Mesothelial cell of epicardium (in vitro differentiated cells): ENCODE measurements around the gene STAT4. TPM values are rescaled to one million over a fixed set of nuclear protein-coding genes. Genes with fewer than 3 reads are reported as not detected.
"Not testable (repeated sequence)": the region's sequence is repeated elsewhere in the genome, so short reads cannot be mapped to it uniquely, and the experiment has no call there.

Experiments
- DNase-seq, 2 experiments: peaks; one replicate each; pipeline ENCODE4 v3.0.0; 2021; ENCODE audit warnings: low spot score in 2 of 2; ENCODE audit not compliant: unreplicated experiment in 2 of 2
- H3K27ac Mint-ChIP-seq: 2 replicates; pipeline ENCODE4 v1.8.0; 2021; ENCODE audit warnings: mixed read lengths
- H3K27me3 Mint-ChIP-seq: 2 replicates; pipeline ENCODE4 v1.8.0; 2021; ENCODE audit warnings: low read depth, mixed read lengths
- H3K36me3 Mint-ChIP-seq: 2 replicates; pipeline ENCODE4 v1.8.0; 2021; ENCODE audit warnings: mixed read lengths
- H3K4me1 Mint-ChIP-seq: 2 replicates; pipeline ENCODE4 v1.8.0; 2021; ENCODE audit warnings: mixed read lengths
- H3K4me3 Mint-ChIP-seq: 2 replicates; pipeline ENCODE4 v1.8.0; 2021; ENCODE audit warnings: mild to moderate bottlenecking, moderate library complexity, mixed read lengths
- H3K9me3 Mint-ChIP-seq: 2 replicates; pipeline ENCODE4 v1.8.0; 2021; ENCODE audit warnings: mixed read lengths
- CTCF ChIP-seq: fragments of 200-600 bp; sonication (generic); IDR thresholded peaks from one replicate; pipeline ENCODE4 v1.5.0; 2021; ENCODE audit warnings: antibody characterized with exemption; ENCODE audit not compliant: unreplicated experiment
- total RNA-seq: library from RNA; stranded (reverse); gene quantifications from 3 replicates; pipeline ENCODE4 v1.2.1, GENCODE V29; 2021

Gene STAT4
- total RNA-seq, 1 donor from 2014 or later, result 2.4 TPM

- Mint-ChIP-seq H3K27ac (no peak overlapping the region), H3K9me3 (no peaks in the 10 kb centered on the region), H3K4me3 (no peak overlapping the region), H3K27me3 (no peaks in the 10 kb centered on the region), H3K36me3 (peaks cover 77% of the 10 kb centered on the region), H3K4me1 (no peaks in the 10 kb centered on the region)
- no peak for TF ChIP-seq CTCF
- no peak for DNase-seq
Observed at GRCh38 chr2:190996947-190997346, 153.8 kb downstream of the STAT4 start.

- Mint-ChIP-seq H3K4me3 (no peak overlapping the region), H3K36me3 (peaks cover 77% of the 10 kb centered on the region), H3K9me3 (no peaks in the 10 kb centered on the region), H3K4me1 (no peaks in the 10 kb centered on the region), H3K27ac (no peak overlapping the region), H3K27me3 (no peaks in the 10 kb centered on the region)
- TF ChIP-seq CTCF, result no peak
- no peak for DNase-seq
Observed at GRCh38 chr2:190996338-190996946, 154.4 kb downstream of the STAT4 start.

GRCh38 chr2:190995315-190995714 lies 155.5 kb downstream of the STAT4 start:
- H3K4me3 Mint-ChIP-seq, H3K27ac Mint-ChIP-seq, H3K27me3 Mint-ChIP-seq, H3K9me3 Mint-ChIP-seq, DNase-seq, H3K4me1 Mint-ChIP-seq: not testable (repeated sequence)
- H3K36me3 Mint-ChIP-seq, result peaks cover 75% of the 10 kb centered on the region

- H3K27me3 Mint-ChIP-seq, result no peaks in the 10 kb centered on the region
Observed at GRCh38 chr2:190994148-190994547, 156.6 kb downstream of the STAT4 start.

GRCh38 chr2:190993292-190993643 lies 157.5 kb downstream of the STAT4 start:
- Mint-ChIP-seq H3K9me3 (no peaks in the 10 kb centered on the region), H3K27ac (no peak overlapping the region), H3K4me3 (no peak overlapping the region), H3K27me3 (no peaks in the 10 kb centered on the region), H3K4me1 (no peaks in the 10 kb centered on the region), H3K36me3 (peaks cover 72% of the 10 kb centered on the region)
- no peak for TF ChIP-seq CTCF
- DNase-seq, result no peak

More at GRCh38 chr2:190994148-190994547, 156.6 kb downstream of the STAT4 start:
- no peak for TF ChIP-seq CTCF
- no peak for DNase-seq
- Mint-ChIP-seq H3K4me1 (no peaks in the 10 kb centered on the region), H3K27ac (no peak overlapping the region), H3K36me3 (peaks cover 71% of the 10 kb centered on the region), H3K4me3 (no peak overlapping the region), H3K9me3 (no peaks in the 10 kb centered on the region)

- no peaks in the 10 kb centered on the region for H3K4me1 Mint-ChIP-seq
- TF ChIP-seq CTCF, result no peak
- peaks cover 69% of the 10 kb centered on the region for H3K36me3 Mint-ChIP-seq
Observed at GRCh38 chr2:190990132-190990531, 160.7 kb downstream of the STAT4 start.

More at GRCh38 chr2:190990132-190990531, 160.7 kb downstream of the STAT4 start:
- Mint-ChIP-seq H3K27me3 (no peaks in the 10 kb centered on the region), H3K4me3 (no peak overlapping the region), H3K27ac (no peak overlapping the region), H3K9me3 (no peaks in the 10 kb centered on the region)
- DNase-seq, result no peak
